ENCODE data around the gene N4BP3. TPM values are rescaled to one million over a fixed set of nuclear protein-coding genes. Genes with fewer than 3 reads are reported as not detected.
"Not testable (repeated sequence)": the region's sequence is repeated elsewhere in the genome, so short reads cannot be mapped to it uniquely, and the experiment has no call there.

Gene N4BP3
- total RNA-seq, 2 donors from 2014 or later: 0.80 to 5.7 TPM

DNA sequence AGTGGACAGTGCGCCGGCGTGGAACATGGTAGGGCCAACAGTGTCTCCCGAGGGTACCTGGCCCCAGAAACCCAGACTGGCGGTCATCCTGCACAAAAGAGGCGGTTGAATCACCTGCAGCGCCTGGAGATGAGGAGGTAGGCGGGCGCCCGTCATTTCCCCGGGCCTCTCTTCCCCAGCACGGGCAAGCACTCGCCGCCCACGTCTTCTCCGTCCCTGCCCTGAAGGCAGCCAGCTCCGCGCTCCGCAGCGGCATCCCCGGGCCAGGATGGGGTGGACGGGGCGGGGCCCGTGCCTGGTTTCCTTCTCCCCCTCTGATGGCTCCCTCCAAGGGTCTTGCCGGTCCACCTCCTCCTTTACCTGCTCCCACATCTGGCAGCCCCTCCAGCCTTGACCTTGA is 27.1 kb upstream of the N4BP3 start:
- no peak for ATAC-seq
- peaks cover 0 to 3% of the 10 kb centered on the region in 2 donors for H3K36me3 Mint-ChIP-seq
- no peaks in the 10 kb centered on the region for H3K9me3 Mint-ChIP-seq
- no peak for DNase-seq (ENCODE audit: low spot score in 2 of 2)
- no peak overlapping the region for H3K27ac Mint-ChIP-seq

DNA sequence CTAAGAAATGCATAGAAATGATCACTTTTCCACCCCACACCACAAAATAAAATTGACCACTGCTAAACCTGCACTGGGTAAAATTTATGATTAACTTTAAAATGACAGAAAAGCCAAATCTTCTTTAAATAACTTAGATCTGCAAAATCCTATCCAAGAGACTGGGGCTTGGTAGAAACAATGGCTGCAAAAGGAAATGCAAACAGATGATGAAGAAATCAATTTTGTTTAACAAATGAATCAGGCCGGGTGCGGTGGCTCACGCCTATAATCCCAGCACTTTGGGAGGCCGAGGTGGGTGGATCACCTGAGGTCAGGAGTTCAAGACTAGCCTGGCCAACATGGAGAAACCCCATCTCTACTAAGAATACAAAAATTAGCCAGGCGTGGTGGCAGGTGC is 26.1 kb upstream of the N4BP3 start:
- DNase-seq (ENCODE audit: low spot score in 2 of 2); H3K36me3 Mint-ChIP-seq; H3K27ac Mint-ChIP-seq; ATAC-seq; H3K9me3 Mint-ChIP-seq: not testable (repeated sequence)

DNA sequence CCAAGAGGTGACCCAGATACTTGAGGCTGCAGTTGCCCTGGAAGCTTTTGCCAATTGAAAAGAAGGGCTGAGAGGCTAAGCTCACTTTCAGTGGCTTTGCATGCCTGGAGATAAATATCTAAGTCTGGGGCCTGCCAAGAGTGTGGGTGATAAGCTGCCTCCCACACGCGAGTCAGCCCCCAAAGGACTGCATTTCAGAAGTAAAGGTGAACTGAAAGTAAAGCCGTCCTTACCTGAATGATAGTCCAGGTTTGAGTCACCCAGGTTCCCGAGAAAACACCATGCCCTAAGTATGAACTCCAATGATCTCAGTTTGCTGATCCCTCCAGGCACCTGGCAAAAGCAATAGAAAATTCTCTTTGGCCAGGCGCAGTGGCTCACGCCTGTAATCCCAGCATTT is 22.5 kb upstream of the N4BP3 start:
- no peaks in the 10 kb centered on the region for H3K9me3 Mint-ChIP-seq

DNA sequence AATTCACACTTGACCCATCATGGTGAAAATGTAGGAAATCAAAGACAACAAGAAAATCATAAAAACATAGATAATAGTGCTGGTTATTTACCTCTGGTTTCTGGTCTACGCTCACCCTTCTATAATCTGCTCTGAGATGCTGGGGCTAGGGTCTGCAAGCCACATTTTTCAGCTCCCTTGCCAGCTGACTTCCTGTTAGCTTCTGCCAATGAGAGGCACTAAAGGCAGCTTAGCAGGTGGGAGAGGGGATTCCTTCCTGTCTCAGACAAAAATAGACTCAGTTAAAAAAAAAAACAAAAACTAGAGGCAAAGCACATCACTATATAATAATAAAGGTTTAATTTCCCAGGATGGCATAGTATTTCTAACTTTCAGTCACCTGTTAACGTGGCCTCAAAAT is 20.2 kb upstream of the N4BP3 start:
- Mint-ChIP-seq H3K36me3 (peaks cover 0 to 7% of the 10 kb centered on the region in 2 donors), H3K9me3 (no peaks in the 10 kb centered on the region), H3K27ac (no peak overlapping the region)
- no peak for DNase-seq (ENCODE audit: low spot score in 2 of 2)
- no peak for ATAC-seq

More for the DNA sequence above, 22.5 kb upstream of the N4BP3 start:
- ATAC-seq: peak in 1 of 2 donors; percentile 22
- Mint-ChIP-seq H3K27ac (no peak overlapping the region), H3K36me3 (peaks cover 0 to 7% of the 10 kb centered on the region in 2 donors)
- no peak for DNase-seq (ENCODE audit: low spot score in 2 of 2)

DNA sequence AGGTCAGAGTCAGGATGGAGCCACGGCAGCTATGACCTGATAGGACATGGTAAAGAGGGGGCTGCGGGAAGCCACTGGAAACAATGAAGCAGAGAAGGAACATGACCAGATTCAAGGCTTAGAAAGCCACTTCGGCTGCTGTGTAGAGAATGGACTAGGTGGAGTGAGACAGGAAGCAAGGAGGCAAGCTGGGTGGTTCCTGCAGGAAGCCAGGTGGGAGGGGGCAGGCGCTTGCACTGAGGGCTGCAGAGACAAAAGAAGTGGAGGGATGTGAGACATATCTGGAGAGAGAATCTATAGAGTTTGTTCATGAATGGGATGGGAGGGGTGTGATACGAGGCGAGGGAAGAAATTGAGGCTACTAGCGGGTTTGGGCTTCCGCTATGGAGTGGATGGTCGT is 19.0 kb upstream of the N4BP3 start:
- Mint-ChIP-seq H3K36me3 (peaks cover 0 to 7% of the 10 kb centered on the region in 2 donors), H3K27ac (peak overlapping the region in 1 of 2 donors; percentile 48), H3K9me3 (no peaks in the 10 kb centered on the region)
- DNase-seq (ENCODE audit: low spot score in 2 of 2): no peak
- ATAC-seq: peak in 1 of 2 donors; percentile 37

DNA sequence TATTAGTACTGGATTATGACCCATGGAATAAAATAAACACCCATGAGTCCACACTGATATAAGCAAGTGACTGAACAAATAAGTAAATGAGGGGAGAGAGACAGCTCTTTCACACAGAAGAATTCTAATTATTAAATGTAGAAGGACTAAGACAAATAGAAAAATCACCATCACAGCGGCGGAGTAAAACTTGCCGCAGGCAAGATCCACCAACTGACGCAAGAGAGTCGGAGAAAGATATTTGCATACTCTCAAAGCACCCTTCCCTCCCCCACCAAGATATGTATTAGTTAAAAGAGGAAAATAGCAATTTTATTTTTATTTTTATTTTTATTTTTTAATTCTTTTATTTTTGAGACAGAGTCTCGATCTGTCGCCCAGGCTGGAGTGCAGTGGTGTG is 14.6 kb upstream of the N4BP3 start:
- ATAC-seq: no peak
- no peak for DNase-seq (ENCODE audit: low spot score in 2 of 2)
- Mint-ChIP-seq H3K27ac (no peak overlapping the region), H3K36me3 (no peaks in the 10 kb centered on the region), H3K9me3 (no peaks in the 10 kb centered on the region)

DNA sequence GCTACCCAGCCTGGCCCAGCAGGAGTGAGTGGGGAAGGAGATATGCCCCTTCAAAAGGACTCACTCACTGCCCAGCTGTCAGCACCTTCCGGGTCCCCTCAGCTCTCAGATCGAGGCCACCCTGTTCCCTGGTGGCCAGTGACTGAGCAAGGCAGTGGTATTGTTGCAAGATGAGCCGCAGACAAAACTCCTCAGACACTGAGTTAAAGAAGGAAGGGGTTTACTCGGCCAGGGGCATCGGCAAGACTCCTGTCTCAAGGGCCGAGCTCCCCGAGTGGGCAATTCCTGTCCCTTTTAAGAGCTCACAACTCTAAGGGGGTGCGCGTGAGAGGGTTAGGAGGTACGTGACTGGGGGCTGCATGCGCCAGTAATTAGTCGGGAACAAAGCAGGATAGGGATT is 9.7 kb upstream of the N4BP3 start:
- Mint-ChIP-seq H3K27ac (no peak overlapping the region), H3K36me3 (no peaks in the 10 kb centered on the region), H3K9me3 (no peaks in the 10 kb centered on the region)
- no peak for ATAC-seq
- no peak for DNase-seq (ENCODE audit: low spot score in 2 of 2)

DNA sequence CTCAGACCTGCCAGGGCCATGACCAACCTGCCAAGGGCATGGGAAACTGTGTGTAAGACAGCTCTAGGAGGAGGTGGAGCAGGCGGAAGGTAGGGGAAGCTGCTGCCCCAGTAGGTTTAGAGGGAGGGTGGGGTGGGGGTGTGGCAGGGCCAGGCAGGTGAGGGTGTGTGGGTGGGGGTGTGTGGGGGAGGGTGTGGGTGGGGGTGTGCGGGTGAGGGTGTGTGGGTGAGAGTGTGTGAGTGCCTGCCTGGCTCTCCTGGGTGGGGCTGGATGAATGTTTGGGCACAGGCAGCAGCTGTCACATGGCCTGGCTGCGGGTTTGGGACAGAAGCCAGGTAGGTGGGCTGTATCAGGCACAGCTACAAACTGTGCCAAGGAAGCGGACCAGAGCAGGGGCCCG is 8.8 kb upstream of the N4BP3 start:
- ATAC-seq (no peak), DNase-seq (ENCODE audit: low spot score in 2 of 2) (no peak)
- Mint-ChIP-seq H3K9me3 (no peaks in the 10 kb centered on the region), H3K27ac (peak overlapping the region in 1 of 2 donors; percentile 29), H3K36me3 (no peaks in the 10 kb centered on the region)

DNA sequence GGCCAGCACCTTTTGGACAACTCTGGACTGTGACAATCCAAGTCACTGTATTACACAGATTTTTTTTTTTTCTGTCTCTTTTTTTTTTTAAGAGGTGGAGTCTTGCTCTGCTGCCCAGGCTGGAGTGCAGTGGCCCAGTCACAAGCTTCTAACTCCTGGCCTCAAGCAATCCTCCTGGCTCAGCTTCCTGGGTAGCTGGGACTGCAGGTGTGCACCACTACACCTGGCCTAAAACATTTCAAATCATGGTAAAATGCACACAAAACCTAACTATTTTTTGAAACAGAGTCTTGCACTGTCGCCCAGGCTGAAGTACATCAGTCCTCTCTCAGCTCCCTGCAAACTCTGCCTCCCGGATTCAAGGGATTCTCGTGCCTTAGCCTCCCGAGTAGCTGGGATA is 7.2 kb upstream of the N4BP3 start:
- Mint-ChIP-seq H3K27ac (no peak overlapping the region), H3K9me3 (no peaks in the 10 kb centered on the region), H3K36me3 (no peaks in the 10 kb centered on the region)
- no peak for ATAC-seq
- no peak for DNase-seq (ENCODE audit: low spot score in 2 of 2)

DNA sequence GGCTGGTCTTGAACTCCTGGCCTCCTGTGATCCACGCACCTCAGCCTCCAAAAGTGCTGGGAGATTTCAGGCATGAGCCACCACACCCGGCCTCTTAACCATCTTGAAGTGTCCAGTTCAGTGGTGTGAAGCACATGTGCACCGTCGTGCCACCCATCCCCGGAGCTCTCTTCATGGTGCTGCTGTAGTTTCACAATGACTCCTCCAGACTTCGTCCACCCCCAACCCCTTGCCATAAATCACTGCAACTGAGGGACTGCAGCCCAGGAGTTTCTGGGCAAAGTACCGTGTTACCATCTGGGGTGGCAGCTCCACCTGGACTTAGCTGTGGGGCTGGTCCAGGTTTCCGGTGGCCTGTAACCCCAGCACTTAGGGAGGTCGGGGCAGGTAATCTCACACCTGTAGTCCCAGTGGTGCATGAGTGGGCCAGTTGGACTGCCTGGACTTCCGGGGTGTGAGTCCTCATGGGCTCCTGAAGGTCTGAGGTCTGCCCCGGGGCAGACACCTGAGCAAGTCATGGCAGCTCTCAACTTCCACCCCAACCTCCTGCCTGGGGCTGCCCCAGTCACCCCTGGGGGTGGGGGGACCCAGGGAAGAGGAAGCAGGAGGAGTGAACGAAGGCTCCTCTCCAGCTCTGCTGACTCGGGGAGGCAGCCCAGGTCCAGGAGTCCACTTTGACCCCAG is 6.6 kb upstream of the N4BP3 start:
- H3K36me3 Mint-ChIP-seq: no peaks in the 10 kb centered on the region
- no peak overlapping the region for H3K27ac Mint-ChIP-seq
- DNase-seq (ENCODE audit: low spot score in 2 of 2) (no peak), ATAC-seq (peak in 1 of 2 donors; percentile 7)
- no peaks in the 10 kb centered on the region for H3K9me3 Mint-ChIP-seq

DNA sequence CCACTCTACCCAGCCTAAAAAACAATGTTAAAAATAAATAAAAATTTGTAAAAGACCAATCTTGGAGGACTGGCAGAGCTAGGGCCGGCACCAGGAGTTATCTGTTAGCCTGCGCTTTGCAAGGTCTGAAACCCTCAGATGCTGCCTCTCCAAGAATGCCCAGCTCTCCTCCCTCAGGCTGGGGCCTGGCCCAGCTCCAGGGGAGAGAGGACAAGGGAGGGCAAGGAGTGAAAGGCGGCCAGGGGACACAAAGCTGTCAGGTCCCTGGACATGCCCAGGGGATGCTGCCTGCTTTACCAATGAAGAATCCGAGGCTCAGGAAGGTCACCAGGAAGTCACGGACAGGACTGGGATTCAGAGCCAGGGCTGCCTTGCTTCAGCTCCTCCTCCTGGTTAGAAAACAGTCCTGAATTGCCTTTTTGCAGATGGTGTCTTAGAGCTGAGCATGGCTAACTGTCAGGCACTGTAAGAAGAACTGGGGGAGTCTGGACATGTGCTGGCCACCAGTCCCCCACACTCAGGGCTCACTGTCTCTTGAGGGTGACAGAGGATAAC is 5.5 kb upstream of the N4BP3 start:
- Mint-ChIP-seq H3K9me3 (no peaks in the 10 kb centered on the region), H3K27ac (no peak overlapping the region), H3K36me3 (no peaks in the 10 kb centered on the region)
- ATAC-seq (no peak), DNase-seq (ENCODE audit: low spot score in 2 of 2) (no peak)

DNA sequence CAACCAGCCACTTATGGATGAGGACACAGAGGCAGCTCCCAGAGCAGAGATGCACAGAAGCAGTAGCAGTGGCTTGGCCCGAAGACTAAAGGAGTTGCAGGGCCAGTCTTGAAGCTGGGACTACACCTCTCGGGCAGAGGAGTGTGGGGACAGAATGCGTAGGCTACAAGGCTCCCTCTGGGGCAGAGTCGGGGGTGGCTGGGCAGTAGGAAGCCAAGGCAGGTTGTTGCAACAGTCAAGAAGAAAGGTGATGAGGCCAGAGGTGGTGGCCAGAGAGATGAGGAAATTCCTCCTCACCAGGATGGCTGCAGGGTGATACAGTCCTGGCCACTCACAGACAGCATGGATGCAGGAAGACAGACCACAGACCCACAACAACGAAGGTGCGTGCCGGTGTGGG is 4.9 kb upstream of the N4BP3 start:
- H3K27ac Mint-ChIP-seq: no peak overlapping the region
- DNase-seq (ENCODE audit: low spot score in 2 of 2) (no peak), ATAC-seq (no peak)
- H3K36me3 Mint-ChIP-seq: no peaks in the 10 kb centered on the region
- no peaks in the 10 kb centered on the region for H3K9me3 Mint-ChIP-seq

DNA sequence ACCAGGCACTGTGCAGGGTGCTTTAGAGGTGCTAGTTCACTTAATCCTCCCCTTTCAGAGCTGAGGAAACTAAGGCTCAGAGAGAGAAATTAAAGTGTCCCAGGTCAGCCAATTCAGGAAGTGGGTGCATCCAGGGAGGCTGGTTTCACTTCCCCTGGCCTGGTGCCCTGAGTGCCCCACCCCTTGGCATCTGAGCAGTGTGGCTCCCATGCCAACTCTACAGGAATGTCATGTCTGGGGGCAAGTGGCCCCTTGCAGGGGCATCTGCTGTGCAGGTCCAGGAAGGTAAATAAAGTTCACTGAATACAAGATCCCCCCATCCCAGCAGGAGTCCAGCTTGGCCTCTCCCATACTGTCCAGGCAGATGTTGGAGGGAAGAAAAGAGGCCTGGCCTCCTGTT is 4.4 kb upstream of the N4BP3 start:
- no peaks in the 10 kb centered on the region for H3K9me3 Mint-ChIP-seq
- ATAC-seq (no peak), DNase-seq (ENCODE audit: low spot score in 2 of 2) (no peak)
- H3K36me3 Mint-ChIP-seq: no peaks in the 10 kb centered on the region
- no peak overlapping the region for H3K27ac Mint-ChIP-seq

DNA sequence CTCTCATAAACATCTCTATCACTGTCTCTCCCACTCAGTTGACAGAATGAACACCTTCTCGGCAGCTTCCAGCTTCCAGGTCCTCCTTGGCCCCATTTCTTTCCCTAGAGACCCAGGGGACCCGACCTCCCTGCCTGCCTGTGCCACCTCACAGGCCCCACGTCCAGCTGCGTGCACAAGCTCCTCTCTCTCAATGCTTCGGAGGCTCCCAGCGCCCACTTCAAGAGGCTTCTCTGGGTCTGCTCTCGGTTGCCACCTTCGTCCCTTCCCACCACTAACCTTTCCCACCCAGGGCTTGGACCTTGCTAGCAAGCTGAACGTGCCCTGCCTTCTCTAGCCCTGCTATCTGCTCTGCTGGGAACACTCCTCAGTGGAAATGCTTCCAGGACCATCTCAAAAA is 2.8 kb upstream of the N4BP3 start:
- H3K9me3 Mint-ChIP-seq: no peaks in the 10 kb centered on the region
- DNase-seq (ENCODE audit: low spot score in 2 of 2): no peak
- no peak overlapping the region for H3K27ac Mint-ChIP-seq
- no peak for ATAC-seq
- H3K36me3 Mint-ChIP-seq: peaks cover 0 to 4% of the 10 kb centered on the region in 2 donors

DNA sequence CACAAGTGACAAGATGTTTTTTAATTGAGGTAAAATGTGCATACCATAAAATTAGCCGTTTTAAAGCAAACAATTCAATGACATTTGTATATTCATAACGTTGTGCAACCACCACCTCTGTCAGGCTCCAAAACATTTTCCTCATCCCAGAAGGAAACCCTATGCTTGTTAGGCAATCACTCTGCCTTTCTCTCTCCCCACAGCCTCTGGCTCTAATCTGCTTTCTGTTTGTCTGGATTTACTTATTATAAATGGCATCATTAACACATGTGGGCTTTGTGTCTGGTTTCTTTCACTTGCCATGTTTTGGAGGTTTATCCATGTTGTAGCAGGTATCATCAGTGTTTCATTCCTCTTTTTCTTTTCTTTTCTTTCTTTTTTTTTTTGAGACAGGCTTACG is 1.4 kb upstream of the N4BP3 start:
- Mint-ChIP-seq H3K9me3 (no peaks in the 10 kb centered on the region), H3K36me3 (peaks cover 0 to 4% of the 10 kb centered on the region in 2 donors), H3K27ac (no peak overlapping the region)
- DNase-seq (ENCODE audit: low spot score in 2 of 2): no peak
- no peak for ATAC-seq

DNA sequence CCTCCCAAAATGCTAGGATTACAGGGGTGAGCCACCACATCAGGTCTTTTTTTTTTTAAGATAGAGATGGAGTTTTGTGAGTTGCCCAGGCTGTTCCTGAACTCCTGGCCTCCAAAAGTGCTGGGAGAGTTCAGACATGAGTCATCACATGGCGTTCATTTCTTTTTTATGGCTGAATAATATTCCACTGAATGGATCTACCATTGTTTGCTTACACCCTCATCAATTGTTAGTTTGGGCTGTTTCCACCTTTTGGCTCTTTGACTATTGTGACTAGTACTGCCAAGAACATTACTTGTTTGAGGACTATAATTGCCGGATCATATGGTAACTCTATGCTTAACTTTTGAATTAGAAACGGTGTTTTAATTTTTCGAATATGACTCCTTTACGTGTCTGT is 787 bp upstream of the N4BP3 start:
- Mint-ChIP-seq H3K27ac (peak overlapping the region in 1 of 2 donors; percentile 64), H3K9me3 (no peaks in the 10 kb centered on the region), H3K36me3 (peaks cover 0 to 4% of the 10 kb centered on the region in 2 donors)
- ATAC-seq: no peak
- no peak for DNase-seq (ENCODE audit: low spot score in 2 of 2)

DNA sequence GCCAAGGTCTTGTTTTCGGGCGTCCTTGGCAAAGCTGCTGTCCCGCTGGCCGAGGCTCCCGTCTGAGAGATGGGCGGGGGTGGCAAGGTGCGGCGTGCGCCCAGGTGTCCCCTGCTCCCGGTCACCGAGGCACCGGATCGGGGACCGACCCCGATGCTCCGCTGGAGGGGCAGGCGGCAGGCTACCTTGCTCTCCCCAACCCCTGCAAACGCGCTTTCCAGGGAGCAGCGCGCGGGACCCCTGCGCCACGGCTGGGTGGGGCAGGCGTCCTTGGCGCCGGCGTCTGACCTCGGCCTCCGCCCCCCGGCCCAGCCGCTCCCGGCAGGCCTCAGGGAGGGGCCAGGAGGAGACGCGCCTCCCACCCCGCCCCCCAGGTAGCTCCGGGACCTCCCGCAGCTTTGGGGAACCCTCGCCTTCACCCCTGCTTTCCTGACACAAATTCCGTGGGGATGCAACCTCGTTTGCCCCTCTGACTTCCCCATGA is 551 bp downstream of the N4BP3 start:
- ATAC-seq (peak in 1 of 2 donors; percentile 23), DNase-seq (ENCODE audit: low spot score in 2 of 2) (peak in 1 of 2 donors; percentile 35)
- no peaks in the 10 kb centered on the region for H3K9me3 Mint-ChIP-seq
- peaks cover 0 to 4% of the 10 kb centered on the region in 2 donors for H3K36me3 Mint-ChIP-seq
- peak overlapping the region in 1 of 2 donors; percentile 39 for H3K27ac Mint-ChIP-seq

Data from activated naive CD4-positive, alpha-beta T cell treated with anti-CD3 and anti-CD28 coated beads, Interleukin-2, amount 50 U/mL, for 72 hours (primary cell).